B cell (primary cell): ENCODE measurements around the gene DACH2.

Experiments
- CTCF ChIP-seq: fragments of 200-600 bp; IDR thresholded peaks from one replicate; pipeline ENCODE4 v1.8.0; 2022; ENCODE audit warnings: antibody characterized with exemption, mild to moderate bottlenecking
- EZH2 ChIP-seq: IDR thresholded peaks from 2 replicates; pipeline ENCODE4 v1.6.1; 2012; ENCODE audit warnings: borderline replicate concordance, low read depth, mild to moderate bottlenecking, moderate library complexity, low read length; ENCODE audit not compliant: insufficient read depth, poor library complexity, severe bottlenecking

- TF ChIP-seq CTCF, result no peak
- TF ChIP-seq EZH2, result no peak
These were observed 44.6 kb downstream of the DACH2 start for GRCh38 chrX:86192827-86193226.
